Embryonic facial prominence (tissue), 1 donor: ENCODE results near the gene ECHS1.
A peak's percentile ranks its signal among the peaks of the same experiment; 100 is the strongest.

Experiments used
- DNase-seq: peaks from one replicate; pipeline ENCODE4 v3.0.0-alpha.2; 2016; ENCODE audit errors: extremely low spot score

The ECHS1 gene

DNA sequence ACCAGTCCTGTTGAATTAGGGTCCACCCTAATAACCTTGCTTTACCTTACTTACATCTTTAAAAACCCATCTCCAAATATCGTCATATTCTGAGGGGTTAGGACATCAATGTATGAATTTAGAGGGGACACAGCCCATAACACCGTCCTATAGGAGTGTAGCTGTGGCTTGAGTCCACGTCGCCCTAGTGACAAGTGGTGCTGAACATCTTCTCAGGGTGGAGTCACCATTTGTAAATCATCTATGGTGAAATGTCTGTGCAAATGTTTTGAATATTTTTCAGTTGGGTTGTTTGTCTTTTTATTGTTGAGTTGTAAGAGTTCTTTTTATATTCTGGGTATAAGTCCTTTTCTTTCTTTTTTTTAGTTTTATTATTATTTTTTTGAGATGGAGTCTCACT is 31.2 kb downstream of the ECHS1 start:
- DNase-seq, result no peak

DNA sequence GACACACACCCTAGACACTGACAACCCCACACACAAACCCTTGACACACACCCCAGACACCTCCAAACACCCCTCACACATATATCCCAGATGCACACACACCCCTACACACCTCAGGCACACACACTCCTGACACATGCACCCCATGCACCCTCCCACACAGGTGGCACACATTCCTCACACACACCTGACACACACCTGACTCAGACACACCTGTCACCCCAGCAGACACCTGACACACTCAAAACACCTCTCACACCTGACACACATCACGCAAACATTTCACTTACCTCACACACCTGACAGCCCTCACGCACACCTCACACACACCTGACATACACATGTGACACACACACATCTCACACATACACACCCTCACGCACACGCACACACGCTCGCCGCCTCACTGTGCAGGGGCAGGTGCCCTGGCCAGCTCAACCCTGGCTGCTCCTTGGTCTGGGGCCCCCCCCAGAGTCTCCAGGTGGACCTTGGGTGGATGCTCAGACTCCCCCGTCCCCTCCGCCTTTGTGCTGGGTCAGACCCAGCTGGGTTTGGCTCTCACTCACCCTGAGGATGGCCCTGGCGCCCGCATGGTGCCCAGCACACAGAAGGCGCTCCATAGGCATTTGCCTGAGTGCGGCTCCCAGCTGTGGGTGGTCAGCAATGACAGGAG is 33.3 kb downstream of the ECHS1 start:
- DNase-seq, result no peak

DNA sequence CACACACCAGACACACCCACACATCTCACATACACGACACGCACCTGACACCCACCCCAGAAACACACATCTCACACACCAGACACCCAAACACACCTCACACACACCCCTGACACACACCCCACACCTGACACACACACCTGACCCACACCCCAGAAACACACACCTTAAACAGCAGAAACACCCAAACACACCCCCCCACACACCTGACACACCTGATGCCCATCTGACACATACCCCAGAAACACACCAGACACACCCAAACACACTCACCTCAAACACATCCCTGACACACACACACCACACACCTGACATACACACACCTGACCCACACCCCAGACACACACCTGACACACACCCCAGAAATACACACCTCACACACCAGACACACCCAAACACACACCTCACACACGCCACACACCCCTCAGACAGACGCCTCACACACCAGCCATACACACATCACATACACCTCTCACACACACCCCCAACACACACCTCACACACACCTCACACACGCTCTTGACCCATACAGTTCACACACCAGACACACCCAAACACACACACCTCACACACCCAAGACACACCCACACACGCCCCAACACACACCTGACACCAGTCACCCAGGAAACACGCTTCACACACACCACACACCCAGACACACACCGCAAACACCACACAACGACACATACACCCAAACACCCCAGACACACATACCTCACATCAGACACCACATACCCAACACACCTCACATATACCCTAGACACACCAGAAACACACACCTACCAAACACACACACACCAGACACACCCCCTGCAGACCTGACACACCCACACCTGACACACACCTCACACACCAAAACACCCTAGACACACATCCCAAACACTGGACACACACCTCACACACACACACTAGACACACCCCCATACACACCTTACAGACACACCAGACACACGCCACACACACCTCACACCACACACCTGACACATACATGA is 34.8 kb downstream of the ECHS1 start:
- no peak for DNase-seq

DNA sequence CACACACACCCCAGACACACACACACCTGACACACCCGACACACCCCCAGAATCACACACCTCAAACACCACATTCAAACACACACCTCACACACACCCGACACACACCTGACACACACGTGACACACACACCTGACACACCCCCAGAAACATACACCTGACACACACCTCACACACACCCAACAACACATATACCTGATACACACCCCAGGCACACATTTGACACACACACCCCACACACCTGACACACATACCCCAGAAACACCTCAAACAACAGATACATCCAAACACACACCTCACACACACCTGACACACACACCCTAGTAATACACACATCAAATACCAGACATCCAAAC is 35.8 kb downstream of the ECHS1 start:
- DNase-seq, result no peak

DNA sequence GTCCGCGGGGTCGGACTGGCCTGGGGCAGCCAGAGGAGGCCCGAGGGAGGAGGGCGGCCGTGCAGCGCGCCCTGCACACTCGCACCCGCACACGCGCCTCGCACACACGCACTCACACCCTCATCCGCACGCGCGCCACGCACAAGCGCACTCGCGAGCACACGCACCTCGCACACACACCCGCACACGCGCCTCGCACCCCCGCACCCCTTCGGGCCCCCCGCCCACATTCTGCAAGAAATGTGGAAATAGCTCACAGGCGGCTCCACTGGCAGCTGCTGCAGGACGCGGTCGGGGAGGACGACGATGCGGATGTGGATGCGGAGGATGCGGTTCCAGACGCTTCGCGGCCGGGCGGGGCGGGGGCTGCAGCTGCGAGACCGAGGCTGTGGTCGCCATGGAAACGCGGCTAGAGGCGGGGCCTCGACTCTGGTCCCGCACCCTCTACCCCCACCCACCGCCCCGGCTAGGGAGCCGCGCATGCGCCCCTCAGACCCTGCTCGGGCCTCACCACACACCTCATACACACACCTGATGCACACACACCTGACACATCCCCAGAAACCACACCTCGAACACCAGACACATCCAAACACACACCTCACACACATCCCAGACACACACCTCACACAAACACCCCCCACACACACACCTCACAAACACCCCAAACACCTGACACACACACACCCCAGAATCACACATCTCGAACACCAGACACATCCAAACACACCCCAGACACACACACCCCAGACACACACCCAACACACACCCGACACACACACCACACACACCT is 36.4 kb downstream of the ECHS1 start, which contains the start of gene CALY:
TSS of gene CALY (minus strand) at position 320 of the 793 bp plus-strand sequence. CDS start 7,907 bp downstream, outside the sequence.
- no peak for DNase-seq

DNA sequence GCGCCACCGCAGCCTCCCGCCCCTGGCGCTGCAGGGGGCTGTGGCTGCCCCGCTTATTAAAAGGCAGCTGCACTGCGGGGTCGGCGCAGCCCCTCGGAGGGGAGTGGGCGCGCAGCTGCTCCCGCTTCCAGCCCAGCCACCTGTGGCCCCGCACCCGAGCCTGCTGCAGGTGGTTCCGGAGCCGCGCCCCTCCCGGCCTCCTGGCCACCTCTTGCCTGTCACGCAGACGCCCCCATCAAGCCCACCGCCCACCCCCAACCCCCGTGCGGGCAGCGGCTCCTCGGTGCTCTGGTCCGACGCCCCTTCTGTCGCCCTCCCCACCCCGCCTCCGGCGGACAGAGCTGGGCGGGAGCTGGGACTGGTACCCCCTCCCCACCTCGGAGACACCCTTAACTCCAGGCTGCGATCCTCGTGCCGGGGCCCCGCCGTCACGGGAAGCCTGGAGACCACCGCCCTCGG is 37.0 kb downstream of the ECHS1 start:
- DNase-seq, result no peak

DNA sequence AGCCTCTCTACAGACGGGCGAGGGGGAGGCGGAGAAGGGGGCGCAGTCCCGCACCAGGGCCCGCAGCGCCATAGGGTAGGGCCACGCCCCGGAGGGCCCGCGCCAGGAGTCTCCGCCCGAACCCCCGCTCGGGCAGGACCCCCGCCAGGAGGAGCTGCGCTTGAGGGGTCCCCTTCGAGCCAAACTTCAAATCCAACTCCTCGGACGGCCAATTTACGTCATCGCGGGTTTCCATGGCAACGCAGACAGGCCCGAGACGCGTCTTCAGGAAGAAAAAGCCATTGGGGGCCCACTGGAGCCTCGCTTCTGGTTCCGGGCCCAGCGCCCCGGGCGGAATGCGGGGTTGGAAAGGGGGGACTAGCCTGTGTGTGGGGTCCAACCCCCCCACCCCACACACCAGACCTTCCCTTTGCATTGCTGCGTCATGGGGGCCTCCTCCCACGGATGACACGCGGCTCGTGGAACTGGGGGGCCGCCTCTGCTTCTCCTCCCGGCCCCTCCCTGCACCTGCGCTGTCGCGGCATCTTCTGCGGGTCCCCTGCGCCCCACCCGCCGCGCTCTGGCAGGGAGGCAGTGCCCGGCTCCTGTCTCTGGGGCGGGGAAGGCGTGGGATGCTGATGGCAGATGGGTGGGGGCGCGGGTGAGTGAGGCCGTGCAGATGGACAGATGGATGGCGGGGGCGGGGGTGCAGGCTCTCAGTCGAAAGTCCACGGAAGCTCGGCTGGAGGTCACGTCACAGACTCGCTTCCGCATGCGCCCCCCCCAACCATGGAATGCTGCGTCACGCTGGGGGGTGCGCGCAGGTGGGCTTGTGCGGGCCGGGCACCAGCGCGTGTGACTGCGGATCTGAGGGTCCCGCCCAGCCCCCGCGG is 37.7 kb downstream of the ECHS1 start:
- no peak for DNase-seq

DNA sequence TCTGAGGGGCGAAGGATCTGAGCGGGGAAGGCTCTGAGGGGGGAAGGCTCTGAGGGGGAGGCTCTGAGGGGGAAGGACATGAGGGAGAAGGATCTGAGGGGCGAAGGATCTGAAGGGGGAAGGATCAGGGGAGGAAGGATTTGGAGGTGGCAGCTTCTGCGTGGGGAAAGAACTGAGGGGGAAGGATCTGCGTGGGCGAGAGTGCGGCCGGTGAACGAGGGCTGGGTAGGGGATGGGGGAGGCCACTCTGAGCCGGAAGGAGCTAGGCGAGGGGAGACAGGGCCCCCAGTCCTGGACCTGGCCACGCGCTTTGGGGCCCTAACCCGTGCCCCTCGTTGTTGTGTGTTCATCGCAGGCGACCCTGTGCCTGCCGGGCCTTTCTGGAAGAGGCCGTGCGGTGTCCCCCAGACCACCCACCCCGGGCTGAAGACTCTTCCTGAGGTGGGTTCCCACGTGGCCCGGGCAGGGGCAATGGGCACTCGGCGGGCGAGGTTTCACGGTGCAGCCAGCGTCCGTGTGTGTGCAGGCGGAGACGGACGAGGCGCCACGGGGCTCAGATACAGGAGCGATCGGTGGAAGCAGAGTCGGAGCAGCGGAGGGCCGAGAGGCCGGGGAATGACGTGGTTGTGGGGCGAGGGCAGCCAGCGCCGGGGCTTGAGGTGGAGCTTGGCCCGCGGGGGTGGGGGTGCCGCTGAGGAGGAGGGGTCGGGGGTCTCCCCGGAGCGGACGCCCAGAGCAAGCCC is 38.5 kb downstream of the ECHS1 start:
- DNase-seq, result no peak

DNA sequence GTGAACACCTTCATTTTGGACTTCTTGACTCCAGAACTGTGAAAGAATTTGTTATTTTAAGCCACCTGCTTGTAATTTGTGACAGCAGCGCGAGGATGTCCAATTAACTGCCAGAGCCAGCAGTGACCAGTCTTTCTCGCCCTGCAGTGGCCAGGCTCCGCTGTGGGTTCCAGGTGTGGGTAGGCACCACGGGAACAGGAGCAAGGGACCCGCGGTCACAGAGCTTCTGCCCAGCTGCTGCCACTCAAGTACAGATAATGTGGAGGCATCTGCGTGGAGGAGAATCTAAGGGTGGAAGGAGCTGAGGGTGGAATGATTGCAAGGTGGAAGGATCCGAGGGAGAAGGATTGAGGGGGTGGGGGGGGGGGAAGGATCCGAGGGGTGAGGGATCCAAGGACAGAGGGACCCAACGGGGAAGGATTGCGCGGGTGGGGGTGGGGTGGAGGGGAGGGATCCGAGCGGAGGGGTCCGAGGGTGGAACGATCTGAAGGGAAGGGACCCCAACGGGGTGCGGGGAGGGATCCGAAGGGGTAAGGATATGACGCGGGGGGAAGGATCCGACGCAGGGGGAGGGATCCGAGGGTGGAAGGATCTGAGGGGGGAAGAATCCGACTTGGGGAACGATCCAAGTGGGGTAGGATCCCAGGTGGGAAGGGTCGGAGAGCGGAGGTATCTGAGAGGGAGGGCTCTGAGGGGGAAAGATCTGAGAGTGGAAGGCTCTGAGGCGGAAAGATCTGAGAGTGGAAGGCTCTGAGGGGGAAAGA is 40.0 kb downstream of the ECHS1 start:
- no peak for DNase-seq

DNA sequence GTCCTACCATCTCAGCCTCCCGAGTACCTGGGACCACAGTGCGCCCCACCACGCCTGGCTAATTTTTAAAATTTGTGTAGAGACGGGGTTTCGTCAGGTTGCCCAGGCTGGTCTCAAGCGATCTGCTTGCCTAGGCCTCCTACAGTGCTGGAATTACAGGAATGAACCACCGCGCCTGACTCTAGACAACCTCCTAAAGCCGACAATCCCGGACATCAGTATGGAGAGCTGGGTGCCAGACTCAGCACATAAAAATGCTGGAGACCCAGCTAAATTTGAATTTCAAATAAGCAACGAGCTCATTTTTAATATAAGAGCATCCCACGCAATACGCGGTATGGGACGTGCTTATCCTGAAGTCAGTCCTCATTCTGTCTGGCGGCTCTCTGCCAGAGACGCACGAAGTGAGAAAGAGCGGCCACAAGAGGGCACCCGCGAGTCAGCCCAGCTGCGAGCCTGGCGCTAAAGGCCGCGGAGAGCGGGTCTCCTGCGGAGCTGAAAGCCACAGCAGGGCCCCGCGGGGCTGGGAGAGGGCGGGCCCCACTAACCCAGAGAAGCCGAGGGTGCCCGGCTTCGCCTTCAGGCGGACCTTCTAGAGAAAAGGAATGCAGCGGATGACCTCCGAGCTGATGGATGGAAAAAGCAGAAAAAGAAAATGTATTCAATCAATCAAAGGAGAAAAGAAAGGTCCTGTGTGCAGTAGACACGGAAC is 43.5 kb downstream of the ECHS1 start:
- DNase-seq, result peak; percentile 56

DNA sequence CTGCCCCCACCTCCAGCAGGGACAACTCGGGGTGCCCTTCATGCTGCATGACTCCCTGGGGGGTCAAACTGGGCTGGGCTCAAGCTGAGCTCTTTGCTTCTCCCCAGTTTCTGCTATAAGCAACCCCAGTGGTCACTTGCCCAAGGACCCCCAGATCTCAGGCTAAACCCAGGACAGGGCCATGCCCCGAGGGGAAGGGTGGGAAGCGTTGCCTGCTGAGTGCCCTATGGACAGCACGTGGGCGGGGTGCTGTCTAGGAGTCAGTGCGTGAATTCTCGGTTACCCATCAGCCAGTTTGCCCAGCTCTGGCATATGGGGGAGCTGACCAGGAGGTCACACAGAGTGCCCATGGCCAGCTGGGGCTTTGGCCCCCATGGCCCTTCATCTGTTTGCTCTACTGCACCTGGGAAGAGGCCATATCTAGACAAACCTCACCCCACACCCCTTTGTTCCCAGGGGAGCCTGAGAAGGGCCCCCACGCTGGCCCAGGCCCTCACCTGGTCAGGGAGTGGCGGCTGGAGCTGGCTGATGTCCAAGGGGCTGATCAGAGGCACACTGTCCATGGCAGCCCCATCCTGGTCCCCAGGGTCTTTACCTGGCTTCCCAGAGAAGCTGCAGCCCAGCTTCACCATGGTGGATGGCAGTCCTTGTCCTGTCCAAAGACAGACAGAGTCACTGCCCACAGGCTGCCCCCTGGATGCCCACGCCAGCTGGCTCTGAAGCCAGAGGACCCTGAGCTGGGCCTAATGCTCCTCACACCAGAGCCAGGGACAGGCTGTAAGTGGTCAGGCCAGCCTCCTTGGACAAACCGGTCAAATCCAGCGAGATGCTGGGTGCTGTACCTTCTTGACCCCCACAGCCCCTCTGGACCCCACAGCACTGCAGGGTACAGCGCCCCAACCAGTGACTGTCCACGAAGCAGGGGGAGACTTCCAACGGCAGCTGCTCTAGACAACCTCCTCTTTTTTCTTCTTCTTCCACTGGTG is 44.5 kb downstream of the ECHS1 start:
- DNase-seq, result no peak

DNA sequence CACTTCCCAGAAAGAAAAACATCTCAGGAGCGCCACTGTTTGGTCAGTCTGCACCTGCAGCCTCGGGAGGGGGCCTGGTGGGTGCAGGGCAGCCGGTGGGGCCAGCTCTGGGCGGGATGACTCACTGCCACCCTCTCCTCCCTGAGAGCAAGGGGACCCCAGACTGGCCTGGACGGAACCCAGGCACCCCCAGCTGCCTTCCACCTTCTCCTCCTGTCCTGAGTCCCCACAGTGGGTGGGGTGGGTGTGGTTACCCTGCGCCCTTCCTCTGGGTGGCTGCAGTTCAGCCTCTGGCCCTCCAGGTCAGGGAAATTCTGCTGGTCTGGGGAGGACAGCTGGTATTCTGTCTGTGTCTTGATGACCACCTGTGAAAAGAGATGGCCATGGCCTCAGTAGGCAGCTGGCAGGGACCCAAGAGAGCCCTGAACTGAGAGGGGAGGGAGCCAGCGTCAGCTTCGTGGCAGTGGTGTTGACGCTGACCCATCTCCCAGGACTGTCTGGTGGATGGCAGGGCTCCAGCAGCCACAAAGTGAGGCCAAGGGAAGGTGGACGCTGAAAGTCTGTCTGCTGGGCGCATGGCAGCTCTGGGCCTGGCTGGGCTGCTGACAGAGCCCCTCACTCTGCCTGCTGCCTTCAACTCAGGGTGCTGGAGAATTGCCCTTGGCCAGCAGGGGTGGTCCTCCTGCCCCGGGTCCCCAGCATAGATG is 45.4 kb downstream of the ECHS1 start:
- DNase-seq, result no peak

DNA sequence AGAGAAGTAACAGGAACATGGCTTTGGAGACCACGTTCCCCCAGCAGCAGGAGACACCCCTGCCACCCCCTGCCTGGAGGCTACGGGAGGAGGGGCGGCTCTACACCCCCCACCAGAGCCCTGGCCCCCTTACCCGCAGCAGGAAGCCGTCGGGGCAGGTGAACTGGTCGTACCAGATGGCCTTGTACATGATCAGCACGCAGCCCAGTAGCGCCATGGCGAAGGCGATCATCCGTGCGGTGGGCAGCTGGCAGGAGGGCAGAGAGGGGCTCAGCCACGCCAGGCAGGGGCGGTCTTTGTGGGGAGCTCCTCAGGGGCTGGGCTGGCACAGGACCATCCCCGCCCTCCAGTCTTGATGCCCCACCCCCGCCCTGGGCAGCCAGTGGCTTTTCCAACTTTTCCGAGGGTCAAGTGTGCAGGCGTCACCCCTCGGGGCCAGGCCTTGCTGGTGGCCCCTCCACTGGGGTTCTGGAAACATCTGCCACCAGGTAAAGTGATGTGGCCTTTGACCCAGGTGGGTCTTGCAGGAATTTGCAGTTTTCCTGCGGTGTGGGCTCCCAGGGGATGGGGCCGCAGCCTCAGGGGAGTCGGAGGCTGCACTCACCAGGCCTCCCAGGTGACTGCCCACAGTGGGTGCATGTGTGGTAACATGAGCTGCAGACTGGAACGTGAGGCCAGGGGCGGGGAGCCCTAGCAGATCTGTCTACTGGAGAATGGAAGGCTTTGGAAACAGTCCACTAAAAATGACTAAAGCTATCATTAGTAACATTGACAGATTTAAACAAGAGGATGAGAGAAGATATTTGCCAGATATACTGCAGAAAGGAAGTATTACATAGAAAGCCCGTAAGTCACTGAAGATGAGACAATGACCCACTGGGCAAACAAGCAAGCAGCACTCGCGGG is 46.2 kb downstream of the ECHS1 start:
- DNase-seq, result no peak

DNA sequence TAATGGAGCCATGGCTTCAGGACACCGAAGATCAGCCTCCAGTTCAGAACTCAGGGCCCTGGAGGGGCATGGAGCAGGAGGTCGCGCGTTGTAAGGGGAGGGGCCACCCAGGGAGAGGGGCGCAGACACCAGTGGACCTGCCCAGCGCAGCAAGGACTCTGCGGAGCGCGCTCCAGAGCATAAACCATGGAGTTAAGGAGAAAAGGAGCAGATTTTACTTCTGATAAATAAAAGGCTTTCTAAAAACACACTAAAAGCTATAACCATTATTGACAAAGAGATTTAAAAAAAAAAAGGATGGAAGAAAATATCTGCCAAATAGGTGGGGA is 47.0 kb downstream of the ECHS1 start:
- DNase-seq, result no peak

DNA sequence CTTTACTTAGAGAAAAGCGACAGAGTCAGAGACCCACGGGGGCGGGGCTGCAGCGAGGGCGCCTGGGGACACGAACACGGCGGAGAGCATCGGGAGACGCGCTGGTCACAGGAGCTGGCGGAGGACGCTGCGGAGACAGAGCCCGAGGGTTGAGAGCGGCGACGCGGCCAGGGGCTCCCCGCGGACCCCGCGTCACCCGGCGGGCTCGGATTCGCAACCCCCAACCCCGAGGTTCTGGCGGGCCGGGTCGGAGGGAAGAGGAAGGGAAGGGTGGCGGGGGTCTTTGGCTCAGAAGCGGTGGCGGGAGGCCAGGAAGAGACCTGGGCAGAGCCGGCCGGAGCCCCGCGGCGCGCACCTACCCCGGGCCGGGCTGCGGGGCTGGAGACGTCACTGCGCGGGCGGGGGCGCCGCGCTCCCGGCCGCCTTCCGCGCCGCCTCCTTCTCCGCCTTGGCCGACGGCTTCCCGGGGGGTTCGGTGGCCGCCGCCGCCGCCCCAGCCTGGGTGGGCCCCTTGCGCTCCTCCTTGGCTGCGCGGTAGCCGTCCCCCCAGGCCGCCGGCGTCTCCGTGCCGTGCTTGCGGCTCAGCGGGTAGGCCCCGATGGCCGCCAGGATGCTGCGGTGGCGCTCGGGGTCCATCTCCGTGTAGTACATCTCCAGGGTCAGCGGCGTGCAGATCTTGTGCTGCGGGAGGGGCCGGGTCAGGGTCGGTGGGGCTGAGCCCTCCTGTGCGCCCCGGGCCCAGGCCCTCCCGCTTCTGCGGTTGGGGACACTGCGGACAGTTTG is 47.5 kb downstream of the ECHS1 start:
- DNase-seq, result no peak
